LNCAP (cell line): ENCODE data around the gene ETFA.

ENCODE experiments used
- CTCF ChIP-seq: fragments of 450-650 bp; IDR thresholded peaks from 2 replicates; pipeline ENCODE4 v1.5.1; 2017; ENCODE audit warnings: mild to moderate bottlenecking

Gene ETFA

GRCh38 chr15:76311100-76311953, at the start of gene ETFA:
TSS of gene ETFA (minus strand) at chr15:76311469. CDS start at chr15:76311388, 81 bp downstream.
- TF ChIP-seq CTCF: no peak

GRCh38 chr15:76360416-76360815, 49.1 kb upstream of the ETFA start:
- no peak for TF ChIP-seq CTCF

GRCh38 chr15:76359152-76359551, 47.9 kb upstream of the ETFA start:
- TF ChIP-seq CTCF: no peak

GRCh38 chr15:76358453-76358852, 47.2 kb upstream of the ETFA start:
- TF ChIP-seq CTCF: no peak

GRCh38 chr15:76354823-76355440, 43.7 kb upstream of the ETFA start:
- TF ChIP-seq CTCF: no peak

GRCh38 chr15:76353903-76354302, 42.6 kb upstream of the ETFA start:
- TF ChIP-seq CTCF: no peak

- TF ChIP-seq CTCF: no peak
These were observed 41.8 kb upstream of the ETFA start for GRCh38 chr15:76353023-76353577.
